GM18526 (cell line): ENCODE data around the gene MAP3K10.

ENCODE experiments used
- POLR2A ChIP-seq: IDR thresholded peaks from 3 replicates; pipeline ENCODE4 v1.6.1; 2011; ENCODE audit not compliant: insufficient read length; ENCODE audit errors: extremely low read depth

MAP3K10 gene

DNA sequence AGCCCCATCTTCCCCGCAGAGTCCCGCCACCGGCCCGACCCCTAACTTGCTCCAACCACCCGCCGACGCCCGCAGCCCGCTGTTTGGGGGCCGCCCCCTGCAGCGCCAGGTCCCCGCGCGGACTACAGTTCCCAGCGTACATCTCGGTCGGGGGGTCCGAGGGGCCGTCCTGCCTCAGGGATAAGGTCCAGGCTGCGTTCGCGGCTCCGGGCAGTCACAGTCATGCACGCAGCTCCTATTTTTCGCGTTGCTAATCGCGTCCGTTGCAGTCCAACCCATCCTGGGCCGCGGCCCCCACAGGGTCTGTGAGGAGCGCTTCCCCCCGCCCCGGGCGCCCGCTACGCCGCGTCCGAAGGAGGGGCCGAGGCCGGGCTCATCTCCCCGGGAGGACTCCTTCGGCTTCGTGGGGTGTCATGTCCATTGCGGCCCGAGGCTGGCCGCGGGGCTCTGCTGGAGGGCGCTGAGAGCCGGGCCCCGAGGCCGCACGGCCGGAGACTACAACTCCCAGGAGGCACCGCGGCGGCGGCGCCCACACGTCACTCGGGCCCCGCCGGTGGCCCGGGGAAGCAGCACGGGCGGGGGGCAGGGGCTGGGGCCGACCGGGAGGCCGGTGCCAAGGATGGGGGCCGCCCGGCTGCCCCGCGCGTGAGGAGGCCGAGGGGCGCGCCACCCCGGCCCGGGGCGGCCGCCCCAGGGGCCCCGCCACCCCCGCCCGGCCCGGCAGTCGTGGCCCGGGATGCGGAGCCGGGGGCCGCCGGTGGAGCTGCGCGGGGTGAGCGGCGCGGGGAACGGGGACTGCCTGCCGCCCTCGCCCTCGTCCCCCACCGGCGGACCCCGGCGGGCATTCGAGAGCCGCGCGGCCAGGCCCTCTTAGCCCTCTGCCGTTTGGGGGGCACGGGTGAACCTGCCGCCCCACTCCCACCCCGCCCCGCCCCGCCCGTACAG, at the start of gene MAP3K10:
MAP3K10 (plus strand) TSS at position 536 of the 945 bp plus-strand sequence. CDS start 606 bp downstream, outside the sequence.
- peak; percentile 30 for TF ChIP-seq POLR2A

DNA sequence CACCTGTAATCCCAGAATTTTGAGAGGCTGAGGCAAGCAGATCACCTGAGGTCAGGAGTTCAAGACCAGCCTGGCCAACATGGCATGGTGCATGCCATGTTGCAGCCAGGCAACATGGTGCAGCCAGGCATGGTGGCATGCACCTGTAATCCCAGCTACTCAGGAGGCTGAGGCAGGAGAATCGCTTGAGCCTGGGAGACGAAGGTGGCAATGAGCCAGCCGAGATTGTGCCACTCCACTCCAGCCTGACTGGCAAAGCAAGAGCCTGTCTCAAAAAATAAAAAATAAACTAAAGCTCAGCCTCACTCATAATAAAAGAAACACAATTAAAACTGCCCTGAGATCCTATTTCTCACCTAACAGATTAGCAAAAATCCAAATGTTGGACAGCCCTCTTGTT, 49.7 kb upstream of the MAP3K10 start:
- no peak for TF ChIP-seq POLR2A

DNA sequence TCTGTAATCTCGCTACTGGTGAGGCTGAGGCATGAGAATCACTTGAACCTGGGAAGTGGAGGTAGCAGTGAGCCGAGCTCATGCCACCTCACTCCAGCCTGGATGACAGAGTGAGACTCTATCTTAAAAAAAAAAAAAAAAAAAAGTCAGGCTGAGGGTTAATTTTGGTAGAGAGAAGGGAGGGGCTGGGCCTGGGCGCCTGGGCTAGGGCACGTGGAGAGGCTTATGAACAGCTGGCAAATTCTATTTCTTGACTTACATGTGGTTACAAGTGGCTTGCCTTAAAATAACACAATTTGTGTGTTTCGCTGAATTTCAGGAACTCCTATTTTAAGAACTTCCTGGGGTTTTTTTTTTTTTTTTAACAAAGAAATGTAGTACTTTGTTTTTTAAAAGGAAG, 47.6 kb upstream of the MAP3K10 start:
- no peak for TF ChIP-seq POLR2A

DNA sequence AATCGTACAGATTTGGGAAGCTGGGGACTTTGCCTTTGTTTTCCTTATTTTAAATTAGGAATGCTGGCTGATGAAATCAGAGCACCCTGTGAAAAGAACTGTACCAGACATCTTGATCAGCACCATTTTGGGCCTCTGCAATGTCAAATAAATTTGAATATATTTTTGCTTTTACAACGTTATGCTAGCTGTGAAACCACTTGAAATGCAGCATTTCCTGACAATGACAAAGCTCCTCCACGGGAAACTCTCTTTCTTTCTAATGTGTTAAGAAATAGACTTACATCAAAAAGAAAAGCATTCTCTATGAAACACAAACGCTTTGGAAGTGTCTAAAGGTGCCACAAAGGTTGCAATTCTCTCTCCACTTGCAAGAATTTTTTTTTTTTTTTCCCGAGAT, 47.1 kb upstream of the MAP3K10 start:
- TF ChIP-seq POLR2A: no peak

DNA sequence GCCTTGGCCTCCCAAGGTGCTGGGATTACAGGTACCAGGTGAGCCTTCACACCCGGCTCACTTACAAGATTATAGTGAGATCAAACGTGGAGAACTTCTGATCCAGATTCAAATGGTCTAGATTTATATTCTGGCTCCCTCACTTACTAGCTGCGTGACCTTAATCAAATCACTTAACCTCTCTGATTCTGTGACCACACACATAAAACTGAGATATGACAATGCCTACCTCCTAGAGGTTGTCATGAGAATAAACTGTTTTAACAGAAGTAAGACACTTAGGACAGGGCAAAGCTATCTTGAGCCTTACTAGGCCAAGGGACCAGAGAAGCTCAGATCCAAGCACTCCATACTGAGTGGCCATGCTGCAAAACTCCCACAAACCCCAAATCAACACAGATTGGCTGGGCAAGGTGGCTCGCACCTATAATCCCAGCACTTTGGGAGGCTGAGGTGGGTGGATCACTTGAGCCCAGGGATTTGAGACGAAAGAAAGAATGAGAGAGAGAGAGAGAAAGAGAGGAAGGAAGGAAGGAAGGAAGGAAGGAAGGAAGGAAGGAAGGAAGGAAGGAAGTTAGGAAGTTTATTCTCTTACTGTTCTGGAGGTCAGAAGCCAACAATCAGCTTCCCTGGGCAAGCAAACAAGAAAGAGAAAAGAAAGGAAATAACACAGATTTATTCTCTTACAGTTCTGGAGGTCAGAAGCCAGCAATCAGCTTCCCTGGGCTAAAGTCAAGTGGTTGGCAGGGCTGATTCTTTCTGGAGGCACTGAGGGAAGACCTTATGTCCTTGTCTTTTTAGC, 46.1 kb upstream of the MAP3K10 start:
- no peak for TF ChIP-seq POLR2A

DNA sequence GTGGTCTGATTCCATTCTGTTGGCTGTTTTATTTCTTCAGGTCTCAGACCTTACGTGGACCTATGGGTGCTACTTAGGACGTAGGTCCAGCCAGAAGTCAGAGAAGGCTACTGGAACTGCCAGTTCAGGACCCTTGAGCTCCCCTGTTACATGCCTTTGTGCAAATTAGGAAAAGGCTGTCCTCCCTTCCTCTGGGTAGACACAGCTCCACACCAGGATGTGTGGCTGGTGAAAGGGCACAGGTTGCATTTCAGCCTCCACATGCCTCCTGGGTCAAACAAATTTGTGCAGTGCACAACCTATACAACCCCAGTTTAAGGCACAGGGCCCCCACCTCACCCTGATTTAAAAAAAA, 43.9 kb upstream of the MAP3K10 start:
- no peak for TF ChIP-seq POLR2A

DNA sequence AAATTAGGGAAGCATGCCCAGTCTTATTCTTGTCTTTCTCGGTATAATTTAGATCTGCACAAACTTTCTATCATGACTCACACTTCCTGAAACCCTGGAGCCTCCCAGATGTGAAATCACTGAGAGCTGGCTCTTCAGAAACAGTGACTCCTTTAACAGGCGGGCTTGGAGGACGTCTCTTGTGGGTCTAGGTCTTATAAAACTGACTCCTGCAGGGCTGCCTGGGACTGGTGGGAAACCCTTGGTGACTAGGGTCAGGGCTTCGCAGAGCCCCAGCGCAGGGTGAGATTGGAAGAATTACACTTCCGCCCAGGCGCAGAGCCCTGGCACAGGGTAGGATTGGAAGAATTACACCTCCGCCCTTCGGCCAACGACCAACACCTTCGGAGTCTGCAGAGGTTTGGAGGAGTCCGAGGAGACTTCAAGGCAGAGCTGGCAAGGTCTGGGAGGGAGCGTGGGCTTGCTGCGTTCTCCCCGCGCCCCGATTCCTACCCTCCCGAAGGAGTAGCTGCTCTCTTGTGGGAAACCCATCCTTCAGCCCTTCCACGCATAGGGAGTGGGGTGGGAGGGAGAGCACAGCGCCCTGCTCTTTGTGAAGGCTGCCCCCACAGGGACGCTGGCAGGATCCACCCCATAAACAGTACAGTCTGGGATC, 43.4 kb upstream of the MAP3K10 start:
- no peak for TF ChIP-seq POLR2A

DNA sequence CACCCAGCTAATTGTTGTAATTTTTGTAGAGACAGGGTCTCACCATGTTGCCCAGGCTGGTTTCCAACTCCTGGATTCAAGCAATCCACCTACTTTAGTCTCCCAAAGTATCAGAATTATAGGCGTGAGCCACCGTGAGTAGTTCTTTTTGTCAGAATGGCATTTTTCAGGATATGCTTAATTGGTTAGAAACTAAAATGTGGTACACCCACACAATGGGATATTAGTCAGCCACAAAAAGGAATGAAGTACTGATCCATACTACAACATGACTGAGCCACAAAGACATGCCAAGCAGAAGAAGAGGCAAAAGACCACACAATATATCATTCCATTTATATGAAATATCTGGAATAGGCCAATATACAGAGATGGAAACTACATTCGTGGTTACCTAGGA, 41.7 kb upstream of the MAP3K10 start:
- no peak for TF ChIP-seq POLR2A

DNA sequence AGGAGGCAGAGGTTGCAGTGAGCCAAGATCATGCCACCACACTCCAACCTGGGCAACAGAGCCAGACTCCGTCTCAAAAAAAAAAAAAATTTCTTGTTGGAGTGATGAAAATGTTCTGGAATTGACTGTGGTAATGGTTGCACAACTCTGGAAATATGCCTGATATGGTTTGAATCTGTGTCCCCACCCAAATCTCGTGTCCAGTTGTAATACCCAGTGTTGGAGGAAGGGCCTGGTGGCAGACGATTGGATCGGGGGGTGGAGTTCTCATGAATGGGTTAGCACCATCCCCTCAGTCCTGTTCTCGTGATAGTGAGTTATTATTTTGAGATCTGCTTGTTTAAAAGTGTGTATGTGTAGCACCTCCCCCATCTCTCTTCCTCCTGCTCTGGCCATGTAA, 41.1 kb upstream of the MAP3K10 start:
- TF ChIP-seq POLR2A: no peak

DNA sequence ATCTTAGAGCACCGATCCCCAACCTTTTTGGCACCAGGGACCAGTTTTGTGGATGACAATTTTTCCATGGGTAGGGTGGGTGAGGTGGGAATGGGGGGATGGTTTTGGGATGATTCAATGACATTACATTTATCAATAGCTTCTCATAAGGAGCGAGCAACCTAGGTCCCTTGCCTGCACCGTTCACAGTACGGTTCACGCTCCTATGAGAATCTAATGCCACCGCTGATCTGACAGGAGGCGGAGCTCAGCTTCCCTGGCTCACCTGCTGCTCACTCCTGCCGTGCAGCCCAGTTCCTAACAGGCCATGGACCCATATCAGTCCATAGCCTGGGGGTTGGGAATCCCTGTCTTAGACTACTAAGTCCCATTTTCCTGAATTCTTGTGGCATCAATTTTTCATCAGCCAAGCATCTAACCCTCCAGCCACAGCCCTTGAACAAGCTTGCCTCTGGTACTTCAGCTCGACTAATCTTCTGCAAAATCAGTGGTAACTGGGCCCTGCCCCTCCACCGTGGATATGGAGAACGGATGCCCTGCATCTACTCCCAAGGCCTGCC, 37.0 kb upstream of the MAP3K10 start:
- TF ChIP-seq POLR2A: no peak

DNA sequence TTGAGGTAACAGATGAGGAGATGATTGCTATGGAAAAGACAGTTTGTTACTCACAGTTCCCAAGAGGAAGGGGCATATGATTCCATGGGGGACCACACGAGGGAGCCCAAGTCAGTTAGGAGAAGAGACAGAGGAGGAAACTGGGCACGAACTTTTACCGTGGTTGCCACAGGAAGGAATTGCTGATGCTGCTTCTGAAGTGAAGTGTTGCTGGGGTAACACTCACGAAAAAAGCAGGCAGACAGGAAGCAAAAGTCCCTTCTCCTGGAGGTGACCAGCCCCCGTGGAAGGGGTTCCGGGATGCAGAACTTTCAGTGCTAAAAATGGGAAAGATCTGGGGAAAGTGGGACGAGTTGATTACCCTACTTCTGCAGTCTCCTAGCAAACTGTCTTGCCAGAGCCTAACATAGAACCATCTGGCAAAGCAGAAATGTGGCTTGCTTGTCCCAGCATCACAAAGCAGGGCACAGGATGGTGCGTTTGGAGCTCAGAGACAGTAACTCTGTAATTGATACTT, 35.4 kb upstream of the MAP3K10 start:
- no peak for TF ChIP-seq POLR2A

DNA sequence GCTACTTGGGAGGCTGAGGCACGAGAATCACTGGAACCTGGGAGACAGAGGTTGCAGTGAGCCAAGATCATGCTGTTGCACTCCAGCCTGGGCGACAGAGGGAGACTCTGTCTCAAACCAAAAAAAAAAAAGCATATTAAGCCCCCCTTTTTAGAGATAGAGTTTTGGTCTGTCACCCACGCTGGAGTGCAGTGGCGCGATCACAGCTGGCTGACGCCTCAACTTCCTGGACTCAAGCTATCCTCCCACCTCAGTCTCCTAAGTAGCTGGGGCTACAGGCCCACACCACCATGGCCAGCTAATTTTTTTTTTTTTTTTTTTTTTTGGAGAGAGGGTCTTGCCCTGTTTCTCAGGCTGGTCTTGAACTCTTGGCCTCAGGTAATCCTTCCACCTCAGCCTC, 34.2 kb upstream of the MAP3K10 start:
- TF ChIP-seq POLR2A: no peak

DNA sequence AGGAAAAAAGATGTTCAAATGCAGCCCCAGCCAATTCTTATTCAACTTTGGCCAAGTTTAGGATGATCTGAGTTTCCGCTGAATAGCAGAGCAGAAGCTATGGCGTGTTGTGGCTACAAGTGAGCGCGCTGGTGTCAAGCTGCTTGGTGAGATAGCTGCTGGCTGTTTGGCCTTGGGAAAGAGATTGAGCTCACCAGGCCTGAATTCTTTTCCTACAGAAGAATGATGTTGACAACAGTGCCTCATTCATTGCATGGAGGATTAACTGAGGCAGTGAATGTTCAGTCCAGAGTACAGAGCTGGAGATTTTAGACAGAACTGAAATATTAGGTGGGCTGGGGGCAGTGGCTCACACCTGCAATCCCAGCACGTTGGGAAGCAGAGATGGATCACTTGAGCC, 31.5 kb upstream of the MAP3K10 start:
- no peak for TF ChIP-seq POLR2A

DNA sequence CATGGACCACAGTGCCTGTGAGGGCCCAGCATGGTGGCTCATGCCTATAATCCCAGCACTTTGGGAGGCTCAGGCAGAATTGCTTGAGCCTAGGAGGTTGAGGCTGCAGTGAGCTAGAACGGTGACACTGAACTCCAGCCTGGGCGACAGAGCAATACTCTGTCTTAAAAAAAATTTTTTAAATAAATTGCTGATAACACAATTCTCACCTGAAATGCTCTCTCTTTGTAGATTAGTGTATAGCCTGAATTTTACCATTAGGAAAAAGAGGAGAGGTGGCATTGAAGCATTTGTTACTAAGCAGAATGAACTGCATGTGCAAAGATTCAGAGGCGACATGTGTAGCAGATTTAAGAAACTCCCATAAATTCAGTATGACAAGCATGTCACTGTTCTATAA, 29.1 kb upstream of the MAP3K10 start:
- TF ChIP-seq POLR2A: no peak

DNA sequence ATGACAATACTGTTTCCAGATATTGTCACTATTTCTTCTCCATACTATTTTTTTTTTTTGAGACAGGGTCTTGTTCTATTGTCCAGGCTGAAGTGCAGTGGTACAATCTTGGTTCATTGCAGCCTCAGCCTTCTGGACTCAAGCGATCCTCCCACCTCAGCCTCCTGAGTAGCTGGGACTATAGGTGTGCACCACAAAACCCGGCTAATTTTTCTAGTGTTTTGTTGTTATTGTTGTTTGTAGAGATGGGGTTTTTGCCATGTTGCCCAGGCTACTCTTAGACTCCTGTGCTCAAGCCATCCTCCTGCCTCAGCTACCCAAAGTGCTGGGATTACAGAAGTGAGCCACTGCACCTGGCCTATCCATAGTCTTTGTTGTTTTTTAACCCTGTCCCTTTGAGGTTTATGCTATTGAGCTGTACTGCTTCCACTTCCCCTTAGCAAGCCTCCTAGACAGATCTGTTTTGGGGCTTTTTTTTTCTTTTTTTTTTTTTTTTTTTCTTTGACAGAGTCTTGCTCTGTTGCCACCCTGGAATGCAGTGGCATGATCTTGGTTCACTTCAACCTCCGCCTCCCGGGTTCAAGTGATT, 27.6 kb upstream of the MAP3K10 start:
- TF ChIP-seq POLR2A: no peak
